Effector memory CD8-positive, alpha-beta T cell (primary cell): ENCODE results near the gene ZBED1.

Experiments
- ATAC-seq: fragments of 150-1000 bp; cut with Tn5 transposase; replicated peaks from 2 replicates; pipeline ENCODE4 v1.10.0; 2021; ENCODE audit warnings: mild to moderate bottlenecking, moderate library complexity
- DNase-seq, 3 experiments: peaks; one replicate each; pipeline ENCODE4 v3.0.0; 2021
- H3K27ac Mint-ChIP-seq, 2 donors: one replicate each; pipeline ENCODE4 v1.8.0; 2022; ENCODE audit warnings: mild to moderate bottlenecking in 2 of 2, mixed read lengths in 2 of 2, moderate library complexity in 2 of 2
- H3K27me3 Mint-ChIP-seq, 2 donors: one replicate each; pipeline ENCODE4 v1.8.0; 2022; ENCODE audit warnings: mixed read lengths in 2 of 2
- H3K36me3 Mint-ChIP-seq: one replicate; pipeline ENCODE4 v1.8.0; 2022; ENCODE audit warnings: mild to moderate bottlenecking, moderate library complexity, mixed read lengths; ENCODE audit not compliant: insufficient read depth
- H3K4me1 Mint-ChIP-seq, 2 donors: one replicate each; pipeline ENCODE4 v1.8.0; 2022; ENCODE audit warnings: low read depth in 2 of 2, mixed read lengths in 2 of 2
- H3K4me3 Mint-ChIP-seq, 2 donors: one replicate each; pipeline ENCODE4 v1.8.0; 2022; ENCODE audit warnings: mild to moderate bottlenecking in 2 of 2, mixed read lengths in 2 of 2, moderate library complexity in 2 of 2
- H3K9me3 Mint-ChIP-seq, 2 donors: one replicate each; pipeline ENCODE4 v1.8.0; 2022; ENCODE audit warnings: mixed read lengths in 2 of 2

ZBED1 gene

DNA sequence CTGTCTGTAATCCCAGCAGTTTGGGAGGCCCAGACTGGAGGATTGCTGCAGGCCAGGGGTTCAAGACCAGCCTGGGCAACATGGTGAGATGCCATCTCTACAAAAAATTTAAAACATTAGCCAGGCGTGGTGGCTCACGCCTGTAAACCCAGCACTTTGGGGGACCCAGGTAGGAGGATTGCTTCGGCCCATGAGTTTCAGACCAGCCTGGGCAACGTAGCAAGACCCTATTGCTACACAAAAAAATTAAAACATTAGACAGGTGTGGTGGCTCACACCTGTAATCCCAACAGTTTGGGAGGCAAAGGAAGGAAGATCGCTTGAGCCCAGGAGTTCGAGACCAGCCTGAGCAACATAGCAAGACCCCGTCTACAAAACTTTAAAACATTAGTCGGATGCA is 1.3 kb downstream of the ZBED1 start:
- ATAC-seq (no peak), DNase-seq (no peak)
- Mint-ChIP-seq H3K9me3 (no peaks in the 10 kb centered on the region), H3K27ac (peak overlapping the region; percentile 89 to 95), H3K4me1 (peaks cover 19 to 43% of the 10 kb centered on the region in 2 donors), H3K36me3 (peaks cover 13% of the 10 kb centered on the region), H3K27me3 (no peaks in the 10 kb centered on the region), H3K4me3 (peak overlapping the region; percentile 80 to 81)

DNA sequence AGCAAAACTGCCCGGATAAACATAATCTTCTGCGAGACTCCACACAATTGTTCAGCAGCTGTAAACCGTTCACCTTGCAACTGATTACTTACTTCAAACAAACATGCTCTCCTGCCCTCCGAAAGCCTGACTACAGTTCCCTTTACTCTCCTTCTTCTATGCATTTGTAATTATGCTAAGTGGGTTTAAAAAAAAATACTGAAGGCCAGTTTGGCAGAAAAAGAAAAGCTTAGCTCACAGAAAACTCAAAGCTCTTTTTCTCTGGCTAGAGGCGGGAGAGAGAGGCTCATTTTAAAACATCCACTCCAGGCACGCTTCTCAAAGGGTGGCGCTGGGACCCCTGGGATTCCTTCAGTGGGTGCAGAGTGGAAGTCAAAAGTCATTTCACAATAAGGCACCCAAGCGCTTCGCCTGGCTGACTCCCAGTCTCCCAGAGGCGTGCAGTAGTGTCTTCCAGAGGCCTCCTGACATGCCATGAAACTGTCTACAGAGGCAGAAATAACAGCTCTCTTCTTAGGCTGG is 1.9 kb downstream of the ZBED1 start:
- peak overlapping the region; percentile 89 to 95 for H3K27ac Mint-ChIP-seq
- H3K4me3 Mint-ChIP-seq = peak overlapping the region; percentile 80 to 81
- peaks cover 13% of the 10 kb centered on the region for H3K36me3 Mint-ChIP-seq
- peaks cover 19 to 43% of the 10 kb centered on the region in 2 donors for H3K4me1 Mint-ChIP-seq
- no peaks in the 10 kb centered on the region for H3K27me3 Mint-ChIP-seq
- no peaks in the 10 kb centered on the region for H3K9me3 Mint-ChIP-seq
- ATAC-seq (no peak), DNase-seq (no peak)

DNA sequence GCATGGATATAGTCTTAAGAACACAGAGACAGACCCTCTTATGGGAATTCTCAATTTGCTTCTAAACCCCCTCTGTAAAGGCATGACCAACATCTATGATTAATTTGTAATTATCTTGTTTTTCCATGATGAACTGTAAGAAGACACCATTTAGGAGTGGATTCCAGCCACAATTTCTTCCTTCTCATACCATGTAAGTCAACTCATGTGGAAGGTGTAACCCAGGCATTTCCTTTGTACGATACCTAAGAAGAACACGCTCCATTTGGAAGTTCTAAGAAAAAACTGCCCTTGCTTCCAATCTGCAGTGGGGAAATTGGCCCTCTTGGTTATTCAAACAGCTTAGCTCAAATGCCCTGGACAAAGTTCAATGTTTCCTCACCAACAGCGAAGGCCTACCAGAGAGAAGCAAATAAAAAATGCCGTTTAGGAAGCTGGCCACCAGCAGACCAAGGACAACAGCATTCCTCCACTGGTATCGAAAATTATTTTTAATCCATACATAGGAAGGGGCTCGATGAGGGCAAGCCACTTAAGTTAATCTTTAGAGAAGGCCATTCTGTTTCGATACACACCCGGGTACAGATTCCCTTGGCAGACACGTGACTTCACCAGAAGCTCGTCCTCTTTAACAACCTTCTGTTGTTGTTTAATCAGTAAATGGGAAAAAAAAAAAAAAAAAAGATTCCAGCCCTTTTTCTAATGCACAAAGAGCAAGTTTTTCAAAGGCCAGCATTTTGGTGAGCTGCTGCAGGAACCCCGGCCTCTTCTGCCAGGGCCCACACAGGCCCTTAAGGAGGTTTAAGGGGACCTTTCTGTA is 2.6 kb downstream of the ZBED1 start:
- Mint-ChIP-seq H3K9me3 (no peaks in the 10 kb centered on the region), H3K4me3 (peak overlapping the region; percentile 80 to 81), H3K27ac (peak overlapping the region; percentile 89 to 95), H3K4me1 (peaks cover 19 to 43% of the 10 kb centered on the region in 2 donors), H3K36me3 (peaks cover 13% of the 10 kb centered on the region), H3K27me3 (no peaks in the 10 kb centered on the region)
- DNase-seq (no peak), ATAC-seq (no peak)

DNA sequence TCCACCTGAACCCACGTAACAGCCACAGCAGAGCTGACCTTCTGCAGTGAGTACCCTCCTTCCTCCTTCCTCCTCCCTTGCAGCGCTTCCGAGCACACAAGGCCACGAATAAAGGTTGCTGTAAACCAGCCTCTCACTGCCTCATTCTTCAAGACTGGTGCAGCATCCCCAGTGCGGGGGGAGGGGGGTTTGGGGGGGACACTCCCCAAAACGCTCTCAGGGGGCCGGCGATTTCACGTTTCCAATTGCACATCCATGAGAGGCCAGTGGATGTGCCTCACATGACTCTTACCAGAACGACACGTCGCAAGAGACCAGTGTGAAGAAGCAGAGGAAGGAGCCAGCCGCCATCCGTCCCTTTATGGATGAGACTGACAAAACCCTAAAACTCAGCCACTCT is 5.2 kb downstream of the ZBED1 start:
- DNase-seq = no peak
- no peaks in the 10 kb centered on the region for H3K9me3 Mint-ChIP-seq
- no peaks in the 10 kb centered on the region for H3K27me3 Mint-ChIP-seq
- H3K4me1 Mint-ChIP-seq = peaks cover 21 to 38% of the 10 kb centered on the region in 2 donors
- no peak overlapping the region for H3K27ac Mint-ChIP-seq
- H3K36me3 Mint-ChIP-seq = peaks cover 12% of the 10 kb centered on the region
- no peak for ATAC-seq
- no peak overlapping the region for H3K4me3 Mint-ChIP-seq

DNA sequence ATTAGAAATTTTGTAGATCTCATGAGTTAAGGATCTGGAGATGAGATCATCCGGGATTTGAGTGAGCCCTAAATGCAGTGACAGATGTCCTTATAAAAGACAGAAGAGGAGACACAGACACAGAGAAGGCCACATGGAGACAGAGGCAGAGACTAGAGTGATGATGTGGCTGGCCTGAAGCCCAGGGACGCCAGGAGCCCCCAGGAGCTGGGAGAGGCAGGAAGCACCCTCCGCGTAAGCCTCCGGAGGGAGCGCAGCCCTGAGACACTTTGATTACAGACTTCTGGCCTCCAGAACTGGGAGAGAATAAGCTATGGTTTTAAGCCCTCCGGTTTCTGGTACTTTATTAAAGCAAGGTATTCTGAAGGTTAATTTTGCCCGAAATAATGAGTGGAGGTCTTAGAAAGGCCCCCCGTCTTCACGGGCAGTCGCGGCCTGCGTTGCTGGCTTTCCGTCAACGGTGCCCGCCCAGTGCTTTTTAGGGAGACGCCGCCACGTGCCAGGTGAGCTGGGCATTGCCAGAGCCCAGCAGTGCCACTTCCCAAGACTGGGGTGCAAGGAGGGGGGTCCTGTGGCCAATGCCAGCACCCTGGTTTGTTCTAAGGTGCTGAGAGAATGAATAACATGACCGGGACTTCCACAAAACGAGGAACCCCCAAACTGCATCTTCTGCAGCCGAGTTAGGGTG is 8.1 kb downstream of the ZBED1 start:
- Mint-ChIP-seq H3K36me3 (peaks cover 35% of the 10 kb centered on the region), H3K4me3 (no peak overlapping the region)
- ATAC-seq = no peak

DNA sequence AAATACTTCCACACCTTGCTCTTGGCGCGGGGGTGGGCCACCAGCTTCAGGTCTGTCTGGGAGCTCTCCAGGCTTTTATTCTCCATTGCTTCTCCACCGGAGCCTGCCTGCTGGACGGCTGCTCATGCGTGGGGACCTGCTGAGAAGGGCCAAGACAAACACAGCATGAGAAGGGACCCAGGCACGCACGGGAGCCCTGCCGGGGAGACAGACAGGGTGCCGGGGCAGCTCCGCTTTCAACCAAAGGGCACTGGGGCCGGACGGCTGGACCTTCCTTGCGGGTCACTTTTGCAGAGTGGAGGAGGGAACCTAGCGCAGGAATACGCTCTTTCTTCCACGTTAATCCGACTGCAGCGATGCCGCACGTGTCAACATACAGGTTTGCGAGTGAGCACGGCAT is 10.1 kb downstream of the ZBED1 start:
- H3K36me3 Mint-ChIP-seq = peaks cover 47% of the 10 kb centered on the region
- no peak overlapping the region for H3K4me3 Mint-ChIP-seq
- H3K27ac Mint-ChIP-seq = no peak overlapping the region
- H3K27me3 Mint-ChIP-seq = no peaks in the 10 kb centered on the region
- peaks cover 8 to 23% of the 10 kb centered on the region in 2 donors for H3K4me1 Mint-ChIP-seq
- no peaks in the 10 kb centered on the region for H3K9me3 Mint-ChIP-seq
- no peak for ATAC-seq
- no peak for DNase-seq

More for the DNA sequence above, 8.1 kb downstream of the ZBED1 start:
- no peak for DNase-seq
- Mint-ChIP-seq H3K27me3 (no peaks in the 10 kb centered on the region), H3K4me1 (peaks cover 8 to 15% of the 10 kb centered on the region in 2 donors), H3K9me3 (no peaks in the 10 kb centered on the region), H3K27ac (peak overlapping the region in 1 of 2 donors; percentile 60)

DNA sequence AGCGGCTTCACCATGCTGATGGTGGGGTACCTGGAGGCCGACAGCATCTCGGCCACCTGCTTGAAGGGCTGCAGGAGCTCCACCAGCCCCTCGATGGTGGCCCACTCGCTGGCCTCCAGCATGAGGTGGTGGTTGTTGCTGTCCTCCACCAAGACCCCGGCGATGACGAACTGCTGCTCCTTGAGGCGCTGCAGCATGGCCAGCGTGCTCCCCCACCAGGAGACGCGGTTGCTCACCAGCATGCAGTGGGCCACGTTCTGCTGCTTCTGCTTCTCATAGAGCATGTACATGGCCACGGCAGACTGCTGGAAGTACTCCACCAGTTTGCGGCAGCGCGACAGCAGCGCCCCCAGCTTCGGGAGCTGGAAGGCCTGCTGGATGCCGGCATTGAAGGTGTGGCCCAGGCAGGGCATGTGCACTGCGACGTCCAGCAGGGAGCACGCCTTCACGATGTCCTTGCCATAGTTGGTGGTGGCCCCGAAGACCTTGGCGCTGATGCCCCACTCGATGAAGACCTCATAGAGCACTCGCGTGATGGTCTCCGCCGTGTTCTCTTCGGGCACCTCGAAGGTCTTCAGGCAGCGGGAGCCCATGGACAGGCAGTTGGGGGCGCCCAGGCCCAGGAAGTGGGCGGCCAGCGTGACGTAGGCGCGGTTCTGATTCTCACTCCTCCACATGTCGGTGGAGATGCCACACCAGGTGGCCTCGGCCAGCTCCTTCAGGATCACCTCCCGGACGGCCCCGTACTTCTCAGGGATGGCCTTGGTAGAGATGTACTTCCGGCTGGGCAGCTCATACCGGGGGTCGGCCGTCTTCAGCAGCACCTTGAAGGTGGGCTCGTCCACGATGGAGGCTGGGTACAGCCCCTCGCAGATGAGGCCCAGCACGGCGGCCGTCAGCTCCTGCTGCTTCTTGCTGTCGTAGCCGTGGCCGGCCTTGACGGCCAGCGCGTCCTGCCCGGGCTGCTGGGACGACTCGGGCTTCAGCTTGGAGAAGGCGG is 11.0 kb downstream of the ZBED1 start:
- ATAC-seq (no peak), DNase-seq (no peak)
- Mint-ChIP-seq H3K27ac (no peak overlapping the region), H3K4me3 (no peak overlapping the region), H3K4me1 (peaks cover 5 to 25% of the 10 kb centered on the region in 2 donors), H3K27me3 (no peaks in the 10 kb centered on the region), H3K9me3 (no peaks in the 10 kb centered on the region), H3K36me3 (peaks cover 51% of the 10 kb centered on the region)

DNA sequence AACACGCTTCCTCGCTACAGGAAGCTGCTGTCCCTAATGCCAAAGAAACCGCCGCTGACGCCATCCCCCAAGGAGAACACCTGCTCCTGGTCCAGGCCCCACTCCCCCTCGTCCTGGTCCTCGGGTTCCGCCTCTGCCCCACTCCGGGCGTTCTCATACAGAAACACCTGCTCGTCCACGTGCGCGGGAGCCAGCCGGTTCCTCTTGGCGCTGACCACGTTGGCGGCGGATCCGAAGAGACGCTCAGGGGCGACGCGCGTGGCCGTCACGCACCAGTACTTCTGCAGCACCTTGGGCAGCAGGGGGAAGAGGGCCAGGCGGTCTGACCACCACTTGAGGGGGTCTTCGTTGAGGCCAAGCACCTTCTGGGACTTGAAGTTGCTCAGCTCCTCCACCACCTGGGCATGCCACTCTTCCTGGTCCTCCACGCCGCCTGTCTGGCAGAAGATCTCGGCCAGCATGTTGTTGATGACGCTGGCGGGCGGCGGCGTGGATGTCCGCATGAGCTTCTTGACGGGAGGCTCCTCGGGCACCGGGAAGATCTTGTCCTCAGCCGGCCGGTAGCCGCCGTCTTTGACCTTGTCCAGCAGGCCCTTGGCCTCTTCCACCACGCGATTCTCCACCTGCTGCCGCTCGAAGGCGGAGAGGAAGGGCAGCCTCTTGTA is 12.0 kb downstream of the ZBED1 start:
- DNase-seq = no peak
- Mint-ChIP-seq H3K27ac (no peak overlapping the region), H3K9me3 (no peaks in the 10 kb centered on the region), H3K4me1 (peaks cover 5 to 29% of the 10 kb centered on the region in 2 donors), H3K36me3 (peaks cover 55% of the 10 kb centered on the region), H3K27me3 (no peaks in the 10 kb centered on the region), H3K4me3 (no peak overlapping the region)
- ATAC-seq = no peak

DNA sequence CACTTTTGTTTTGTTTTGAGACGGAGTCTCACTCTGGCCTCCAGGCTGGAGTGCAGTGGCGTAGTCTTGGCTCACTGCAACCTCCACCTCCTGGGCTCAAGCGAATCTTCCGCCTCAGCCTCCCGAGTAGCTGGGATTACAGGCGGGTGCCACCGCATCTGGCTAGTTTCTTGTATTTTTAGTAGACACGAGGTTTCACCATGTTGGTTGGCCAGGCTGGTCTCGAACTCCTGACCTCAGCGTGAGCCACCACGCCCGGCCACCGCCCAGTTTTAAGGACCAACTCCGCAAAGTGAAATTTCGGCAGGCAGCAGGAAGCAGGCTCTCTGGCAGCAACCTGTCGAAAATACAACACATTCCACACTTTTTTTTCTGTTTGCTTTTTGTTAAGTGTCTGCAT is 13.4 kb downstream of the ZBED1 start:
- Mint-ChIP-seq H3K9me3 (no peaks in the 10 kb centered on the region), H3K36me3 (peaks cover 55% of the 10 kb centered on the region), H3K4me1 (peaks cover 2 to 25% of the 10 kb centered on the region in 2 donors), H3K27ac (no peak overlapping the region), H3K4me3 (no peak overlapping the region), H3K27me3 (no peaks in the 10 kb centered on the region)
- ATAC-seq = no peak
- no peak for DNase-seq

DNA sequence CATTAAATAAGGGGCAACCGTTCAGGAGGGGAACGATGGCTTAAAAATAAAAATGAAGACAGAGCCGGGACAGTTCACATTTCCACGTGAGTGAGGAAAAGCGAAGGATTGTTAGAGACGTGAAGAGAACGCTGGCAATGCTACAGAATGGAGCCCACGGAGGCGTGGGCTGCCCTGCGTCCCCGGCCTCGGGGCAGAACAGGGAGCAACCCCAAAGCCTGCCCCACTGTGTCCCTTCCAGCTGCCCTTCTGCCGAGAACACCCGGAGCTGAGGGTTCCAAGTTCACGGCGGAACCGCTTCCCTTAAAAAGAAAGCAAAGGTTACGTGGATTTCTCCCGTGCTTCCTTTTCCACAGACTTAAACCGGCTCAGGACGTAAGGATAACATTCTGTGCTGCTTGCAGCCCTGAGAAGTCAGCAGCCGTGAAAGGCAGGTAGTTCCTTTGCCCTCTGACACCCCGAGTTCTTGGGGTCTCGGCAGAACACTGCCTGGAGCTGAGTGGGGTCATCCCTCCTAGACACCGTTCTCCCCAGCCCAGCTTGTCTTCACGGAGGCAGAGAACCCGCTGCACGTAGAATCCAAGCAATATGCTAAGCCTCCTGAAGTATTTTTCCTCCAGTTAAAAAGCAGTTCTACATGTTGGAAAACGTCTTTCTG is 14.2 kb downstream of the ZBED1 start:
- Mint-ChIP-seq H3K36me3 (peaks cover 55% of the 10 kb centered on the region), H3K9me3 (no peaks in the 10 kb centered on the region), H3K27me3 (no peaks in the 10 kb centered on the region), H3K27ac (peak overlapping the region; percentile 1 to 47), H3K4me1 (peaks cover 0 to 21% of the 10 kb centered on the region in 2 donors), H3K4me3 (no peak overlapping the region)
- DNase-seq = no peak
- ATAC-seq = no peak

DNA sequence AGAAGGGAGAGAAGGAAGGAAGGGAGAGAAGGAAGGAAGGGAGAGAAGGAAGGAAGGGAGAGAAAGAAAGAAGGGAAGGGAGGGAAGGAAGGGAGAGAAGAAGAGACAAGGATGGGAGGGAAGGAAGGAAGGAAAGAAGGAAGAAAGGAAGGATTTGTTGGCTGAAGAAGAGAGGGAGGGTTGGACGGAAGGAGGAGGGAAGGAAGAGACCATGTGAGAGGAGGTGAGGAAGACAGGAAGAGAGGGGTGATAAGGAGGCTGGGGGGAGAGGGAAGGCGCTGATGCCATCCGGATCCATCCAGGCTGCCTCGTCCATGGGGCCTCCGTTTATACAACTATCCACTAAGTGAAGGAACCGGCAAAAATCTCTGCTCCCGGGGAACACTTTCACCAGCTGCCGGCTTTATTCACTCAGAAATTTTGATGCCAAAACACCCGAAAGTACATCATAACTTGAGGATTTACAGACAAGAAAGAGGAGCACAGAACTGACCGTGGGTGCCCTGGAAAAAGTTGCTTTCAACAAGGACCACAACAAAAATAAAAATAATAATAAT is 14.9 kb downstream of the ZBED1 start:
- no peak for ATAC-seq
- Mint-ChIP-seq H3K36me3 (peaks cover 49% of the 10 kb centered on the region), H3K27ac (peak overlapping the region; percentile 1 to 47)

More for the DNA sequence above, 14.9 kb downstream of the ZBED1 start:
- H3K4me1 Mint-ChIP-seq = peaks cover 0 to 21% of the 10 kb centered on the region in 2 donors
- no peaks in the 10 kb centered on the region for H3K27me3 Mint-ChIP-seq
- no peak overlapping the region for H3K4me3 Mint-ChIP-seq
- no peak for DNase-seq
- no peaks in the 10 kb centered on the region for H3K9me3 Mint-ChIP-seq
